Measurements from ENCODE around the gene PHOSPHO1. TPM values are rescaled to one million over a fixed set of nuclear protein-coding genes. Genes with fewer than 3 reads are reported as not detected.
A peak's percentile ranks its signal among the peaks of the same experiment; 100 is the strongest.

PHOSPHO1 gene
- total and polyA plus RNA-seq, 2 of the 13 experiments (the other 11 are each of a cell fraction or from before 2014, with no cell fraction given) = not detected

DNA sequence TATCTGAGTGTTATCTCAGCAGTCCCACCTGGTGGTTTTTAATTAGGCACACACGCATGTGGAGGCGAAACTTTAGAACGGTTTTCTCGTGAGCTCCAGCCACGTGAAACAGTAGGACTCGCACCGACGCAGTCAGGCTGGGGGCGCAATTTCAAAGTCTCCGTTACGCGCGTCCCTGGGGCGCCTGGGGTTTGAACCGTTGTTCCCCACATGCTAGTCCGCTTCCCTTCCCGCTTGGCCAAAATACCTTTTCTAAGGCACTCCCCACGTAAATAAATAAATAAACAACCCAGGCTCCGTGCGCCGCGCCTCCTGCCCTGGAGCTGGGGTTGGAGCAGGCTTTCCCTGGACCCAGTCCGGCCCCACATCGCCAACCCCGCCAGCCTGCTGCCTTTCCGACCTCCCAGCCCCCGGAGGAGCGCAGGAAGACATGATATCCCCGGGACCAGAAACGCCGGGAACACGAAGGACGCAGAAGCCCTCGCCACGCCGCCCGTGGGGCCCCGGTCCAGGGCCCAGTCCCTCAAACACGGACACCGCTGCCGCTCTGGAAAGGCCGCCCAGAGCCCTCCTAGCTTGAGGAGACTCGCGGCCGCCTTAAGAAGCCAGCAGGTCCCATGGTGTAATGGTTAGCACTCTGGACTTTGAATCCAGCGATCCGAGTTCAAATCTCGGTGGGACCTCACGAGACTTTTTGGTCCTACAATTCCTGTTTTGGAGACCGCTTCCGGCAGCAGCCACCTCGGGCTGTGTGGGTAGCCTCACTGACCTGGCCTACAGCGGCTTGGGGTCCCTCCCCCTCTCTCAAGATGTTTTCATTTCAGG is 38.5 kb downstream of the PHOSPHO1 start (continued):
- TF ChIP-seq MAZ (IDR thresholded peaks at IDR 0.05; ENCODE audit: borderline replicate concordance, low read depth, low read length) = 0 out of 2 replicates have a peak, but pooled peaks have one; percentile 13
- TF ChIP-seq MAZ (CRISPR knock-in tag; IDR thresholded peaks at IDR 0.05; ENCODE audit: low read depth) = peak; percentile 83
- TF ChIP-seq IKZF4 (CRISPR knock-in tag; IDR thresholded peaks at IDR 0.05; ENCODE audit: borderline replicate concordance, low read depth, not compliant biosample characterization) = peak; percentile 36
- peak; percentile 86; the same call in 1 of the 2 replicates for TF ChIP-seq GLI4 (CRISPR knock-in tag; IDR thresholded peaks at IDR 0.05; ENCODE audit: borderline replicate concordance)
- TF ChIP-seq SNAI1 (CRISPR knock-in tag; IDR thresholded peaks at IDR 0.05; ENCODE audit: borderline replicate concordance) = no peak
- TF ChIP-seq ZNF496 (CRISPR knock-in tag; IDR thresholded peaks at IDR 0.05; ENCODE audit: insufficient replicate concordance) = no peak
- TF ChIP-seq, protein P1, sequence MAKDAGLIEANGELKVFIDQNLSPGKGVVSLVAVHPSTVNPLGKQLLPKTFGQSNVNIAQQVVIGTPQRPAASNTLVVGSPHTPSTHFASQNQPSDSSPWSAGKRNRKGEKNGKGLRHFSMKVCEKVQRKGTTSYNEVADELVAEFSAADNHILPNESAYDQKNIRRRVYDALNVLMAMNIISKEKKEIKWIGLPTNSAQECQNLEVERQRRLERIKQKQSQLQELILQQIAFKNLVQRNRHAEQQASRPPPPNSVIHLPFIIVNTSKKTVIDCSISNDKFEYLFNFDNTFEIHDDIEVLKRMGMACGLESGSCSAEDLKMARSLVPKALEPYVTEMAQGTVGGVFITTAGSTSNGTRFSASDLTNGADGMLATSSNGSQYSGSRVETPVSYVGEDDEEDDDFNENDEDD (CRISPR knock-in tag; IDR thresholded peaks at IDR 0.05; ENCODE audit: borderline replicate concordance) = peak; percentile 97
- no peak for TF ChIP-seq TAF15 (IDR thresholded peaks at IDR 0.05; ENCODE audit: low read depth, low read length, poor library complexity, severe bottlenecking)
- TF ChIP-seq, protein P2, sequence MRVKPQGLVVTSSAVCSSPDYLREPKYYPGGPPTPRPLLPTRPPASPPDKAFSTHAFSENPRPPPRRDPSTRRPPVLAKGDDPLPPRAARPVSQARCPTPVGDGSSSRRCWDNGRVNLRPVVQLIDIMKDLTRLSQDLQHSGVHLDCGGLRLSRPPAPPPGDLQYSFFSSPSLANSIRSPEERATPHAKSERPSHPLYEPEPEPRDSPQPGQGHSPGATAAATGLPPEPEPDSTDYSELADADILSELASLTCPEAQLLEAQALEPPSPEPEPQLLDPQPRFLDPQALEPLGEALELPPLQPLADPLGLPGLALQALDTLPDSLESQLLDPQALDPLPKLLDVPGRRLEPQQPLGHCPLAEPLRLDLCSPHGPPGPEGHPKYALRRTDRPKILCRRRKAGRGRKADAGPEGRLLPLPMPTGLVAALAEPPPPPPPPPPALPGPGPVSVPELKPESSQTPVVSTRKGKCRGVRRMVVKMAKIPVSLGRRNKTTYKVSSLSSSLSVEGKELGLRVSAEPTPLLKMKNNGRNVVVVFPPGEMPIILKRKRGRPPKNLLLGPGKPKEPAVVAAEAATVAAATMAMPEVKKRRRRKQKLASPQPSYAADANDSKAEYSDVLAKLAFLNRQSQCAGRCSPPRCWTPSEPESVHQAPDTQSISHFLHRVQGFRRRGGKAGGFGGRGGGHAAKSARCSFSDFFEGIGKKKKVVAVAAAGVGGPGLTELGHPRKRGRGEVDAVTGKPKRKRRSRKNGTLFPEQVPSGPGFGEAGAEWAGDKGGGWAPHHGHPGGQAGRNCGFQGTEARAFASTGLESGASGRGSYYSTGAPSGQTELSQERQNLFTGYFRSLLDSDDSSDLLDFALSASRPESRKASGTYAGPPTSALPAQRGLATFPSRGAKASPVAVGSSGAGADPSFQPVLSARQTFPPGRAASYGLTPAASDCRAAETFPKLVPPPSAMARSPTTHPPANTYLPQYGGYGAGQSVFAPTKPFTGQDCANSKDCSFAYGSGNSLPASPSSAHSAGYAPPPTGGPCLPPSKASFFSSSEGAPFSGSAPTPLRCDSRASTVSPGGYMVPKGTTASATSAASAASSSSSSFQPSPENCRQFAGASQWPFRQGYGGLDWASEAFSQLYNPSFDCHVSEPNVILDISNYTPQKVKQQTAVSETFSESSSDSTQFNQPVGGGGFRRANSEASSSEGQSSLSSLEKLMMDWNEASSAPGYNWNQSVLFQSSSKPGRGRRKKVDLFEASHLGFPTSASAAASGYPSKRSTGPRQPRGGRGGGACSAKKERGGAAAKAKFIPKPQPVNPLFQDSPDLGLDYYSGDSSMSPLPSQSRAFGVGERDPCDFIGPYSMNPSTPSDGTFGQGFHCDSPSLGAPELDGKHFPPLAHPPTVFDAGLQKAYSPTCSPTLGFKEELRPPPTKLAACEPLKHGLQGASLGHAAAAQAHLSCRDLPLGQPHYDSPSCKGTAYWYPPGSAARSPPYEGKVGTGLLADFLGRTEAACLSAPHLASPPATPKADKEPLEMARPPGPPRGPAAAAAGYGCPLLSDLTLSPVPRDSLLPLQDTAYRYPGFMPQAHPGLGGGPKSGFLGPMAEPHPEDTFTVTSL (CRISPR knock-in tag; IDR thresholded peaks at IDR 0.05; ENCODE audit: borderline replicate concordance) = peak; percentile 35
- peak; percentile 26; the same call in 1 of the 2 replicates for TF ChIP-seq ZBTB20 (CRISPR knock-in tag; IDR thresholded peaks at IDR 0.05; ENCODE audit: borderline replicate concordance, low read depth)
- 0 out of 2 replicates have a peak, but pooled peaks have one; percentile 54 for TF ChIP-seq GTF2F1 (IDR thresholded peaks at IDR 0.05; ENCODE audit: low read length)
- TF ChIP-seq, protein P3, sequence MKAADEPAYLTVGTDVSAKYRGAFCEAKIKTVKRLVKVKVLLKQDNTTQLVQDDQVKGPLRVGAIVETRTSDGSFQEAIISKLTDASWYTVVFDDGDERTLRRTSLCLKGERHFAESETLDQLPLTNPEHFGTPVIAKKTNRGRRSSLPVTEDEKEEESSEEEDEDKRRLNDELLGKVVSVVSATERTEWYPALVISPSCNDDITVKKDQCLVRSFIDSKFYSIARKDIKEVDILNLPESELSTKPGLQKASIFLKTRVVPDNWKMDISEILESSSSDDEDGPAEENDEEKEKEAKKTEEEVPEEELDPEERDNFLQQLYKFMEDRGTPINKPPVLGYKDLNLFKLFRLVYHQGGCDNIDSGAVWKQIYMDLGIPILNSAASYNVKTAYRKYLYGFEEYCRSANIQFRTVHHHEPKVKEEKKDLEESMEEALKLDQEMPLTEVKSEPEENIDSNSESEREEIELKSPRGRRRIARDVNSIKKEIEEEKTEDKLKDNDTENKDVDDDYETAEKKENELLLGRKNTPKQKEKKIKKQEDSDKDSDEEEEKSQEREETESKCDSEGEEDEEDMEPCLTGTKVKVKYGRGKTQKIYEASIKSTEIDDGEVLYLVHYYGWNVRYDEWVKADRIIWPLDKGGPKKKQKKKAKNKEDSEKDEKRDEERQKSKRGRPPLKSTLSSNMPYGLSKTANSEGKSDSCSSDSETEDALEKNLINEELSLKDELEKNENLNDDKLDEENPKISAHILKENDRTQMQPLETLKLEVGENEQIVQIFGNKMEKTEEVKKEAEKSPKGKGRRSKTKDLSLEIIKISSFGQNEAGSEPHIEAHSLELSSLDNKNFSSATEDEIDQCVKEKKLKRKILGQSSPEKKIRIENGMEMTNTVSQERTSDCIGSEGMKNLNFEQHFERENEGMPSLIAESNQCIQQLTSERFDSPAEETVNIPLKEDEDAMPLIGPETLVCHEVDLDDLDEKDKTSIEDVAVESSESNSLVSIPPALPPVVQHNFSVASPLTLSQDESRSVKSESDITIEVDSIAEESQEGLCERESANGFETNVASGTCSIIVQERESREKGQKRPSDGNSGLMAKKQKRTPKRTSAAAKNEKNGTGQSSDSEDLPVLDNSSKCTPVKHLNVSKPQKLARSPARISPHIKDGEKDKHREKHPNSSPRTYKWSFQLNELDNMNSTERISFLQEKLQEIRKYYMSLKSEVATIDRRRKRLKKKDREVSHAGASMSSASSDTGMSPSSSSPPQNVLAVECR (CRISPR knock-in tag; IDR thresholded peaks at IDR 0.05; ENCODE audit: borderline replicate concordance) = peak; percentile 76
- peak; percentile 67; the same call in 1 of the 2 replicates for TF ChIP-seq CERS6 (CRISPR knock-in tag; IDR thresholded peaks at IDR 0.05)
- peak; percentile 72 for TF ChIP-seq RXRA (CRISPR knock-in tag; IDR thresholded peaks at IDR 0.05)
- TF ChIP-seq SKI (IDR thresholded peaks at IDR 0.05; ENCODE audit: partially characterized antibody) = peak; percentile 60
